KMS-11 (cell line): ENCODE measurements around the gene SPTY2D1.
A peak's percentile ranks its signal among the peaks of the same experiment; 100 is the strongest.
"Not testable (repeated sequence)": the region's sequence is repeated elsewhere in the genome, so short reads cannot be mapped to it uniquely, and the experiment has no call there.

Experiments used
- H2AFZ ChIP-seq: fragments of 200-600 bp; sonication (generic); 2 replicates; pipeline ENCODE4 v1.6.1; 2016; ENCODE audit warnings: antibody characterized with exemption, mixed run types, low read depth
- H3K27ac ChIP-seq: fragments of 200-600 bp; sonication (generic); 2 replicates; pipeline ENCODE4 v1.6.1; 2016; ENCODE audit warnings: mild to moderate bottlenecking, mixed run types
- H3K27me3 ChIP-seq: fragments of 200-600 bp; sonication (generic); 2 replicates; pipeline ENCODE4 v1.6.1; 2017; ENCODE audit warnings: mild to moderate bottlenecking, low read depth, mixed run types, moderate library complexity; ENCODE audit not compliant: insufficient read depth
- H3K36me3 ChIP-seq: fragments of 200-600 bp; sonication (generic); 2 replicates; pipeline ENCODE4 v1.6.1; 2017; ENCODE audit warnings: mild to moderate bottlenecking, mixed run types; ENCODE audit not compliant: insufficient read depth
- H3K4me1 ChIP-seq: fragments of 200-600 bp; sonication (generic); 2 replicates; pipeline ENCODE4 v1.6.1; 2016; ENCODE audit warnings: mild to moderate bottlenecking, low read depth, mixed run types; ENCODE audit not compliant: poor library complexity, severe bottlenecking
- H3K4me2 ChIP-seq: fragments of 200-600 bp; sonication (generic); 2 replicates; pipeline ENCODE4 v1.7.0; 2016; ENCODE audit warnings: mild to moderate bottlenecking, mixed run types
- H3K4me3 ChIP-seq: fragments of 200-600 bp; sonication (generic); IDR thresholded peaks from 2 replicates; pipeline ENCODE4 v1.6.1; 2017; ENCODE audit warnings: low read depth, low read length, mixed read lengths; ENCODE audit not compliant: insufficient read depth
- H3K79me2 ChIP-seq: fragments of 200-600 bp; sonication (generic); 2 replicates; pipeline ENCODE4 v1.6.1; 2016; ENCODE audit warnings: low read depth, mixed run types; ENCODE audit not compliant: insufficient read depth
- H3K9ac ChIP-seq: fragments of 200-600 bp; sonication (generic); 2 replicates; pipeline ENCODE4 v1.6.1; 2016; ENCODE audit warnings: mild to moderate bottlenecking, mixed run types
- H4K20me1 ChIP-seq: fragments of 200-600 bp; sonication (generic); 2 replicates; pipeline ENCODE4 v1.6.1; 2016; ENCODE audit warnings: mild to moderate bottlenecking, mixed run types; ENCODE audit not compliant: insufficient read depth
- CTCF ChIP-seq: fragments of 200-600 bp; sonication (generic); conservative IDR thresholded peaks from 2 replicates; pipeline ENCODE4 v1.6.1; 2017; ENCODE audit warnings: low read depth, mild to moderate bottlenecking, antibody characterized with exemption, low read length, moderate library complexity, mixed read lengths

Gene SPTY2D1

GRCh38 chr11:18600915-18601569 is 33.1 kb downstream of the SPTY2D1 start:
- Histone ChIP-seq H3K27me3 (no peaks in the 10 kb centered on the region), H3K36me3 (no peaks in the 10 kb centered on the region), H4K20me1 (no peaks in the 10 kb centered on the region), H3K79me2 (no peaks in the 10 kb centered on the region), H3K9ac (no peak overlapping the region), H3K27ac (no peak overlapping the region), H3K4me1 (no peaks in the 10 kb centered on the region), H3K4me2 (no peak overlapping the region), H2AFZ (no peak overlapping the region), H3K4me3 (no peak overlapping the region)
- TF ChIP-seq CTCF = no peak

GRCh38 chr11:18599739-18600230 is 34.4 kb downstream of the SPTY2D1 start, which contains the start of gene MISFA:
Gene MISFA, plus strand, starts transcription at chr11:18599789. Its CDS starts 140 bp downstream, at chr11:18599929.
- Histone ChIP-seq H2AFZ (no peak within 1 kb of the TSS), H3K36me3 (no peaks in the 10 kb centered on the region), H3K4me2 (no peak within 1 kb of the TSS), H3K27me3 (no peaks in the 10 kb centered on the region), H3K79me2 (no peaks in the 10 kb centered on the region), H4K20me1 (no peaks in the 10 kb centered on the region), H3K9ac (no peak within 1 kb of the TSS), H3K4me1 (no peaks in the 10 kb centered on the region), H3K27ac (no peak within 1 kb of the TSS), H3K4me3 (no peak within 1 kb of the TSS)
- no peak for TF ChIP-seq CTCF

- Histone ChIP-seq H2AFZ (no peak overlapping the region), H3K9ac (no peak overlapping the region), H4K20me1 (no peaks in the 10 kb centered on the region), H3K79me2 (no peaks in the 10 kb centered on the region), H3K27ac (no peak overlapping the region), H3K4me1 (peaks cover 16% of the 10 kb centered on the region), H3K4me2 (no peak overlapping the region), H3K36me3 (no peaks in the 10 kb centered on the region), H3K4me3 (no peak overlapping the region), H3K27me3 (no peaks in the 10 kb centered on the region)
- TF ChIP-seq CTCF = no peak
These were observed 39.0 kb downstream of the SPTY2D1 start for GRCh38 chr11:18594999-18595749.

- H3K4me3 ChIP-seq, H3K9ac ChIP-seq, H3K27me3 ChIP-seq, H3K4me2 ChIP-seq, H3K36me3 ChIP-seq, H3K27ac ChIP-seq, H2AFZ ChIP-seq, H3K79me2 ChIP-seq, H4K20me1 ChIP-seq: not testable (repeated sequence)
- peaks cover 27% of the 10 kb centered on the region for H3K4me1 ChIP-seq
These were observed 40.1 kb downstream of the SPTY2D1 start for GRCh38 chr11:18594088-18594487.

- Histone ChIP-seq H3K27me3 (no peaks in the 10 kb centered on the region), H3K27ac (peak overlapping the region; percentile 12; the same call in 1 of the 2 replicates), H3K36me3 (no peaks in the 10 kb centered on the region), H4K20me1 (no peaks in the 10 kb centered on the region), H3K4me1 (peaks cover 37% of the 10 kb centered on the region), H3K79me2 (peaks cover 29% of the 10 kb centered on the region; the same call in 1 of the 2 replicates), H3K4me3 (no peak overlapping the region), H3K9ac (no peak overlapping the region), H2AFZ (no peak overlapping the region), H3K4me2 (peak overlapping the region; percentile 90; the same call in 1 of the 2 replicates)
- TF ChIP-seq CTCF = no peak
These were observed 43.6 kb downstream of the SPTY2D1 start for GRCh38 chr11:18590571-18590970.
